Skeletal muscle satellite cell (primary cell): Measurements from ENCODE around the gene ZNRF3.

Experiments
- H3K27me3 ChIP-seq: 2 replicates; pipeline ENCODE4 v1.7.0; 2013; ENCODE audit warnings: low read length; ENCODE audit not compliant: control insufficient read depth, insufficient read depth
- H3K36me3 ChIP-seq: 2 replicates; pipeline ENCODE4 v1.7.0; 2013; ENCODE audit warnings: mild to moderate bottlenecking, control low read depth, low read length; ENCODE audit not compliant: insufficient read depth
- H3K4me1 ChIP-seq: 2 replicates; pipeline ENCODE4 v1.7.0; 2013; ENCODE audit warnings: low read length; ENCODE audit not compliant: control insufficient read depth, insufficient read depth
- H3K4me2 ChIP-seq: 2 replicates; pipeline ENCODE4 v1.7.0; 2013; ENCODE audit warnings: mild to moderate bottlenecking, low read length
- H3K4me3 ChIP-seq: 2 replicates; pipeline ENCODE4 v1.7.0; 2013; ENCODE audit warnings: low read length
- H3K9ac ChIP-seq: 2 replicates; pipeline ENCODE4 v1.7.0; 2013; ENCODE audit warnings: mild to moderate bottlenecking, low read depth, low read length, moderate library complexity
- H3K9me3 ChIP-seq: replicated peaks from 2 replicates; pipeline ENCODE4 v1.7.0; 2013; ENCODE audit warnings: mild to moderate bottlenecking, control low read depth, low read length

The ZNRF3 gene

DNA sequence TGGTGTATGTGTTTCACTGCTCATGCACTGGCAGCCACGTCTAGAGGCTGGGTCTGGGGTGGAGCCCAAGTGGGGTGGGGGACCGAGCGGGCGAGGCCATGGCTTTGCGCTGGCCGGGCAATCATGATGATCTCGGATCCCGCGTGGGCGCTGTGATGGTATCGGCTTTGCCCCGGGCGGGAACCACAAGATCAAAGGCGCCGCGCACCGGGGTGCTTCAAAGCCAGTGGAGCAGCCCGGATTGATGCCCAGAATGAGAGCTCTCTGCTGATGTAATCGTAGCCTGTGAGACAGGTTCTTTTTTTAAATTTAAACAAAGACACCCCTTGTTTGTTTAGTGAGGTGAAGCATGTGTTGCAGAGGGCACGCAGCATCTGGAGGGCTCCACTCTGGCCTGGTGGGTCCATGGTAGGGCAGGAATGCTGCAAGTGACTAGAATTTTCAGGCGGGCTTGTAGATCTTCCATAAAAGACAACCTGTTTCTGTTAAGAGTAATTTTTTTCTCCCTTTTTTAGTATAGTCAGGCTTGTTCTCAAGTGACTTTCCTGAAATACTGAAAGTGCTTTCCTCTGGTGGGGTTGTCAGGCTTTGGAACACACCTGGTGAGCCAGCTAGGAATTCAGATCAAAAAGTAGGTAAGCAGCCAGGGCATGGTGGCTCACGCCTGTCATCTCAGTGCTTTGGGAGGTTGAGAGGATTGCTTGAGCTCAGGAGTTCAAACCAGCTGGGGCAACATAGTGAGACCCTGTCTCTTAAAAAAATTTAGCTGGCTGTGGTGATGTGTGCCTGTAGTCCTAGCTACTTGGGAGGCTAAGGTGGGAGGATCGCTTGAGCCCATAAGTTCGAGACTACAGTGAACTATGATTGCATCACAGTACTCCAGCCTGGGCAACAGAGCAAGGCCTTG lies 40.7 kb downstream of the ZNRF3 start:
- Histone ChIP-seq H3K9ac (no peak overlapping the region), H3K36me3 (no peaks in the 10 kb centered on the region), H3K4me1 (no peaks in the 10 kb centered on the region), H3K27me3 (no peaks in the 10 kb centered on the region), H3K4me2 (no peak overlapping the region), H3K9me3 (no peaks in the 10 kb centered on the region), H3K4me3 (no peak overlapping the region)

GRCh38 chr22:28925916-28926315 lies 42.5 kb downstream of the ZNRF3 start:
- Histone ChIP-seq H3K4me1 (no peaks in the 10 kb centered on the region), H3K27me3 (no peaks in the 10 kb centered on the region)

GRCh38 chr22:28927630-28928029 lies 44.3 kb downstream of the ZNRF3 start:
- Histone ChIP-seq H3K4me2 (no peak overlapping the region), H3K9me3 (no peaks in the 10 kb centered on the region), H3K27me3 (no peaks in the 10 kb centered on the region), H3K36me3 (no peaks in the 10 kb centered on the region), H3K9ac (no peak overlapping the region), H3K4me3 (no peak overlapping the region), H3K4me1 (no peaks in the 10 kb centered on the region)

More at GRCh38 chr22:28925916-28926315, 42.5 kb downstream of the ZNRF3 start:
- no peaks in the 10 kb centered on the region for H3K36me3 ChIP-seq
- H3K4me3 ChIP-seq = no peak overlapping the region
- no peak overlapping the region for H3K4me2 ChIP-seq
- H3K9me3 ChIP-seq = no peaks in the 10 kb centered on the region
- H3K9ac ChIP-seq = no peak overlapping the region

GRCh38 chr22:28929197-28929596 lies 45.8 kb downstream of the ZNRF3 start:
- Histone ChIP-seq H3K4me2 (no peak overlapping the region), H3K36me3 (no peaks in the 10 kb centered on the region), H3K9ac (no peak overlapping the region), H3K9me3 (no peaks in the 10 kb centered on the region), H3K27me3 (no peaks in the 10 kb centered on the region), H3K4me1 (no peaks in the 10 kb centered on the region), H3K4me3 (no peak overlapping the region)

- H3K9ac ChIP-seq = no peak overlapping the region
- H3K27me3 ChIP-seq = no peaks in the 10 kb centered on the region
- H3K4me1 ChIP-seq = no peaks in the 10 kb centered on the region
- H3K4me3 ChIP-seq = no peak overlapping the region
- H3K36me3 ChIP-seq = no peaks in the 10 kb centered on the region
- H3K4me2 ChIP-seq = no peak overlapping the region
- H3K9me3 ChIP-seq = no peaks in the 10 kb centered on the region
These were observed 47.1 kb downstream of the ZNRF3 start for GRCh38 chr22:28930357-28931007.

DNA sequence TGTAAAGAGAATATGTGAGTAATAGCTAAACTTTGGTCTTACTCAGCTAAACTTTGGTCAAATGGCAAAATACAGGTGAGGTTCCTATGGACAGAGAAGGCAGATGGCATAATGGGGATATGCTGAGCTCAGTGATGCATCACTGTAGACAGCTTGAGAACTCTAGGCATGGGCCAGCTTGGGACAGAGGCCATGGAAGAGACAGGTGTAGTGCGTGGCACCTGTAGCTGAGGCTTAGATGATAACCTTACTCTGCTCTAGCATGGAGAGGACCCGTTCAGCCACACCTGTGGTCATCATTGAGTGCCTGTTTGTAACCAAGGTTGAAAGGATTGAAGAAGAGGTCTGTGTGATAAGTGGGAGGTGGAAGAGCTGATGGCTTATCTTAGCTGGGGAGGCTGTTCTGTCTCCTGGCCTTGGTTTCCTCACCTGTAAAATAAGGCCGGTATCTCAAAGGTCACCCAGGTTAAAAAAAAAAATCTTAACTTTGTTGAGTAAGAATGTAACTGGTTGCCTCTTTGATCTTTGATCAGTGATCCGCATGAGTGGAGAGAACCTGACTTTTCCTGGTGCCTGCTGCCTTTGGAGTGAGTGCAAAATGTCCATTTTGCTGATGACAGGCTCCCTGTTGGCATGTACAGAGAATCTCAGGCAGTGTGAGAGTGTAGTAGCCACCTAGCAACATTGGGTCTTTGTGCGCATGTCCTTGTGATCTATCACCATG lies 48.6 kb downstream of the ZNRF3 start:
- no peak overlapping the region for H3K4me2 ChIP-seq
- H3K4me3 ChIP-seq = no peak overlapping the region
- no peaks in the 10 kb centered on the region for H3K9me3 ChIP-seq
- H3K27me3 ChIP-seq = no peaks in the 10 kb centered on the region
- H3K4me1 ChIP-seq = no peaks in the 10 kb centered on the region
- no peak overlapping the region for H3K9ac ChIP-seq
- H3K36me3 ChIP-seq = no peaks in the 10 kb centered on the region

- Histone ChIP-seq H3K4me2 (no peak overlapping the region), H3K27me3 (no peaks in the 10 kb centered on the region), H3K4me1 (no peaks in the 10 kb centered on the region), H3K9ac (no peak overlapping the region), H3K4me3 (no peak overlapping the region), H3K36me3 (no peaks in the 10 kb centered on the region), H3K9me3 (no peaks in the 10 kb centered on the region)
These were observed 49.9 kb downstream of the ZNRF3 start for GRCh38 chr22:28933321-28933720.

DNA sequence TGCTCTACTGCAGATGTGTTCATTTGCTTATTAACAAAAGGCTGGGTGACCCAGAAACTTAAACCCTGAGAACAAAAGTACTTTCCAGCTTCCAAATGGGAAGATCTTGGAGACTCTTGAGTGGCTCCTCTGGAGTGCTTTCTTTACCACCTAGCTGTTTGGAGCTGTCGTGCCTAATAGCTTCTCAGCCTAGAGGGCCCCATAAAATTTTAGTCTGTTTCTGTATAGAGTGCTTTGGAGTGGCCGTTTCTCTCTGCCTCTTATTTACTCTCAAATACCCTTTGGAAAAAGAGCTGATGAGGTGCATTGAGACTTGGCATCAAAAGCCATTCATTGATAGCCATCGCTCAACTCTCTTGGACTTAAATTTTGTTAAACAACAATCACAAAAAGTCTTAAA lies 50.7 kb downstream of the ZNRF3 start:
- Histone ChIP-seq H3K4me1 (no peaks in the 10 kb centered on the region), H3K27me3 (no peaks in the 10 kb centered on the region), H3K9me3 (no peaks in the 10 kb centered on the region)

DNA sequence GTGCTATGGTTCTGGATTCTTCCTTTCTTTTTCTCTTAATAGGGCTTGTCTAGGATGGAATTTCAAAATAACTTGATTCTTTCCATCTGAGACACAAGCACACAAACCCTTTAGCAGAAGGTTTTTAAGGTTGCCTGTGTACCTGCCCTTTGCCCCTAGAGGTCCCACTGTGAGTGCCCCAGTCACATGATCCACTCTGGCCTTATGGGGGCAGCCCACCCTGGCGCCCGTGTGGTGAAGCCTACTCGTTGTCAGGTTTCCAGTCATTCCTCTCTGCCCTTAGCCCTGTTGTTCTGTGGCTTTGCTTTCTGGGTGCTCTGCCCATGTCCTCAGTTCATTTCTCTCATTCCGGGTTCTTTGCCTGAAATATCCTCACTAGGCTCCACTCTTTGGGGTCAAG lies 51.8 kb downstream of the ZNRF3 start:
- no peak overlapping the region for H3K4me2 ChIP-seq
- H3K4me3 ChIP-seq = no peak overlapping the region
- no peaks in the 10 kb centered on the region for H3K27me3 ChIP-seq
- no peaks in the 10 kb centered on the region for H3K4me1 ChIP-seq
- no peak overlapping the region for H3K9ac ChIP-seq
- no peaks in the 10 kb centered on the region for H3K36me3 ChIP-seq
- H3K9me3 ChIP-seq = no peaks in the 10 kb centered on the region

More for the DNA sequence above, 50.7 kb downstream of the ZNRF3 start:
- H3K9ac ChIP-seq = no peak overlapping the region
- no peak overlapping the region for H3K4me3 ChIP-seq
- H3K4me2 ChIP-seq = no peak overlapping the region
- H3K36me3 ChIP-seq = no peaks in the 10 kb centered on the region

DNA sequence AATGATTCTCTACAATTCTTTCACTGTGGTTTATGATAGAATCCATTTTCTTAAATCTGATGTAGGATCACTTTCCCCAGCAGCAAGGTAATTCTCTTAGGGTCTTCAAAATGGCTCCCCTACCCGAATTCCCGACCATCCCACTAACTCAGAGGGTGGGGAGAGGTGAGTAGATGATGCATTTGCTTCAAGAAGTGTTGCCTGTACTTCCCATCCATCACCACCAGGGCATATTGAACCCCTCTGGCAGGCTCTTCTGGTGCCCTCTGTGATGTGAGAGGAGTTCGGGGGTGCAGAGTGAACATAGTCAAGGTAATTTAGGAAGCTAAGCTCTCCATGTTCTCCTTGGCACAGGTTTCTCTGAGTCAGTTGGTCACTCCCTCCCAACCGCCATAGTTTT lies 52.3 kb downstream of the ZNRF3 start:
- H3K4me2 ChIP-seq = no peak overlapping the region
- no peaks in the 10 kb centered on the region for H3K9me3 ChIP-seq
- no peaks in the 10 kb centered on the region for H3K36me3 ChIP-seq
- no peaks in the 10 kb centered on the region for H3K27me3 ChIP-seq
- H3K9ac ChIP-seq = no peak overlapping the region
- H3K4me1 ChIP-seq = no peaks in the 10 kb centered on the region
- no peak overlapping the region for H3K4me3 ChIP-seq

DNA sequence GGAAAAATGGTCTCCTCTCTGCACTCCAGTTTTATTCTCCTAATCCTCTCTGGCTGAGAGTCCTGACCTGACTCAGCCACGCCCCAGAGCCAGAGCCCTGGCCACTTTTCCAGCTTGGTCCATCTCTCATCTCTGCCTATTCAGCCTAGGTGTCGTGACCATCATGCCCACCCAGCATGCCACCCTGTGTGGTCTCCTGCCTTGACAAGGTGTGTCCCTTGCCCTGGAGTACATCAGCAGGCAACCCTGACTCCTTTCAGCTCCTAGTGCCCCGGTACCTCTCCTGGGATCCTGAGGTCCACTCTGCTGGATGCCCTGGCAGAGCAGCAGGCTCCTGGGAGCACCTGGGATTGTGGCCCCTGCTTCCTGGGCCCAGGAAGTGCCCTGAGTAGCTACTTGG lies 52.8 kb downstream of the ZNRF3 start:
- no peaks in the 10 kb centered on the region for H3K36me3 ChIP-seq
- no peaks in the 10 kb centered on the region for H3K4me1 ChIP-seq
- H3K27me3 ChIP-seq = no peaks in the 10 kb centered on the region
- H3K4me3 ChIP-seq = no peak overlapping the region
- H3K9ac ChIP-seq = no peak overlapping the region
- H3K4me2 ChIP-seq = no peak overlapping the region
- H3K9me3 ChIP-seq = no peaks in the 10 kb centered on the region
